ENCODE data around the gene PAK5.

PAK5 gene

DNA sequence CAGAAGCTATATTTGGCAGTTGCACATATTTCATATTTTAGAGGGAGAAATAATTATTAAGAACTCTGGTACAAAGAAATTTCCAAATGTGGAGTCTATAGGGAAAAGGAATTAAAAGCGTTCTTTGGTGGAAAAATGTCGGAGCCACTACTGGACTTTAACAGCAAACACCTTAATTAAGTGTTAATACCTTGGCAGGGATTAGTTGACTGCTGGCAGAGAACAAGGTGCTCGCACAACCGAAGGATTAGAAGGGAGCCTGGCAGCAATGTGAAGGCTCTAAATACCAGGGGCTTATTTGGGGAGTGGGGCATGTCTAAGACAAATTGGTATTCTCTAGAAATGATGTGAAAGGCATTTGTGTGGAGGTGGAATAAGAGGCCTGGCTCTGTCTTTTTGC lies 98.9 kb downstream of the PAK5 start:
- Histone ChIP-seq H3K36me3 (ENCODE audit: control insufficient read depth, low read depth, low read length) (no peaks in the 10 kb centered on the region), H3K9me3 (ENCODE audit: control insufficient read depth, low read depth, low read length) (peaks cover 4% of the 10 kb centered on the region), H3K4me3 (ENCODE audit: low read length) (no peak overlapping the region), H3K4me1 (ENCODE audit: control insufficient read depth, low read depth, low read length) (no peaks in the 10 kb centered on the region), H3K9ac (ENCODE audit: low read length) (no peak overlapping the region), H3K27ac (ENCODE audit: low read length) (no peak overlapping the region), H3K27me3 (ENCODE audit: control insufficient read depth, insufficient read depth, low read length) (no peaks in the 10 kb centered on the region)

DNA sequence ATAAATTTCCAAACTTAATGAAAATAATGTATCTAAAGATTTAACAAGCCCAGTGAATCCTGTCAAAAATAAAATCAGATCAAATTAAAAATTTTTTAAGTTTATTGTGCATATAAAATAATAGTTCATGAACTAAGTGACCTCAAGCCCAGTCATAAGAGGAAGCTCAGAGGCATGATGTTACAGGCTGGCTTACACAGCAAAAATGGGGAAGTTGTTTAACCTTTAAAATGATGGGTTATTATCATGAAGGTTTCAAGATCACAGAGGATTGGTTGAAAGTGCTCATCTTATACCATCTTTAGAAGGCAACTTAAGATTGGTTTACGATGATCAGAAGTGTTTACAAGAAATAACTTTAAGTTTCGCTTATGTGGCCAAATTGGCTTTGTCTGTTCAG lies 102.5 kb downstream of the PAK5 start:
- no peak overlapping the region for H3K27ac ChIP-seq (ENCODE audit: low read length)
- H3K36me3 ChIP-seq (ENCODE audit: control insufficient read depth, low read depth, low read length) = no peaks in the 10 kb centered on the region
- no peak overlapping the region for H3K4me3 ChIP-seq (ENCODE audit: low read length)
- H3K9ac ChIP-seq (ENCODE audit: low read length) = no peak overlapping the region
- no peaks in the 10 kb centered on the region for H3K27me3 ChIP-seq (ENCODE audit: control insufficient read depth, insufficient read depth, low read length)
- peaks cover 4% of the 10 kb centered on the region for H3K9me3 ChIP-seq (ENCODE audit: control insufficient read depth, low read depth, low read length)
- H3K4me1 ChIP-seq (ENCODE audit: control insufficient read depth, low read depth, low read length) = no peaks in the 10 kb centered on the region

DNA sequence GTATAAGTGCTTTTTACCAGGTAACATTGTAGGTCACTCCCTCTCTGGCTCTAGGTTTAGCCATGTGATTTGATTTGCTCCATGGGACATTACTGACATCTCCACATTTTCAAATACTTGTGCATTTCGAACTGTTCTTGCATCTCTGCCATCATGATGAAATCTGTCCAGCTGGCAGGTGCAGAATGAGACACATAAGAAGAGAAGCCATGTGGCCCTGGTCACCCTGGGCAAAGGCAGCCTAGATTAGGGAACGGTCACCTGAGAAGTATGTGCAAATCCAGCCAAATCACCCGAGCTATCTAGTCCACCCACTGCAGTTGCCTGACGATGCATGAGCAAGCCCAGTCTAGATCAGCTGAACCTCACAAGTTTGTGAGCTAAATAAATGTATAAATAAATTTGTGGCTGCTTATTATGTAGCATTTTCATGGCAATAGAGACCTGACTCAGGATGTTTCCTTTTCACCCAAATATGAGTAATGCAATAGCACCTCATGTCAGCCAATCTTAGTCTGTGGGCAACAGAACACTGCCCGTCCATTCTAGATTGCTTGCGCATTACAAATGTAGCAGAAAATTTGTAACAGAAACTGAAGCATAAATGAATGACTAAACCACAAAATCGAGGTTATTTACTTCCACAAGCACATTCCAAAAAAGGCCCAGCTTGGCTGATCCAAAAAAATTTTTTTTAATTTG lies 115.2 kb downstream of the PAK5 start:
- no peaks in the 10 kb centered on the region for H3K36me3 ChIP-seq (ENCODE audit: control insufficient read depth, low read depth, low read length)
- H3K4me1 ChIP-seq (ENCODE audit: control insufficient read depth, low read depth, low read length) = no peaks in the 10 kb centered on the region
- no peak overlapping the region for H3K4me3 ChIP-seq (ENCODE audit: low read length)

DNA sequence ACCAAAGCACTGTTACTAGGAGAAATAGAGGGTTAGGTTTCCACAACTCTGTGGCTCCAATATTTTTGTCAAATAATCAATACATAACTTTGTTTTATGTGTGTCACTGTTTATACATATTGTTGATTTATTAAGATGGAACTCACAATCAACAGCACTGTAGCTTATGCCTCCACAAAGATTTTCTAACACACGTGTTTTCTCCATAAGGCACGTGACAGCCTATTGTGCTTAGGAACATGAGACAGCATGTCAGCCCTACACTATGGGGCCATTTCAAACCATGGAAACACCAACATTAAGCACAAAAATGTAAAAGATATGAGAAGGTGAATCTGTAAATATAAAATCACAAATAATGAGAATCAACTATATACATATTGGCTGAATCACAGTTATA lies 127.0 kb downstream of the PAK5 start:
- Histone ChIP-seq H3K9me3 (ENCODE audit: control insufficient read depth, low read depth, low read length) (no peaks in the 10 kb centered on the region), H3K36me3 (ENCODE audit: control insufficient read depth, low read depth, low read length) (no peaks in the 10 kb centered on the region), H3K9ac (ENCODE audit: low read length) (no peak overlapping the region), H3K4me3 (ENCODE audit: low read length) (no peak overlapping the region), H3K4me1 (ENCODE audit: control insufficient read depth, low read depth, low read length) (no peaks in the 10 kb centered on the region), H3K27me3 (ENCODE audit: control insufficient read depth, insufficient read depth, low read length) (no peaks in the 10 kb centered on the region), H3K27ac (ENCODE audit: low read length) (no peak overlapping the region)

More for the DNA sequence above, 115.2 kb downstream of the PAK5 start:
- H3K27ac ChIP-seq (ENCODE audit: low read length) = no peak overlapping the region
- H3K27me3 ChIP-seq (ENCODE audit: control insufficient read depth, insufficient read depth, low read length) = no peaks in the 10 kb centered on the region
- H3K9me3 ChIP-seq (ENCODE audit: control insufficient read depth, low read depth, low read length) = no peaks in the 10 kb centered on the region
- no peak overlapping the region for H3K9ac ChIP-seq (ENCODE audit: low read length)

GRCh38 chr20:9710685-9711084 lies 128.2 kb downstream of the PAK5 start:
- no peak overlapping the region for H3K4me3 ChIP-seq (ENCODE audit: low read length)
- no peaks in the 10 kb centered on the region for H3K27me3 ChIP-seq (ENCODE audit: control insufficient read depth, insufficient read depth, low read length)
- H3K9me3 ChIP-seq (ENCODE audit: control insufficient read depth, low read depth, low read length) = no peaks in the 10 kb centered on the region
- H3K4me1 ChIP-seq (ENCODE audit: control insufficient read depth, low read depth, low read length) = no peaks in the 10 kb centered on the region
- H3K36me3 ChIP-seq (ENCODE audit: control insufficient read depth, low read depth, low read length) = no peaks in the 10 kb centered on the region
- H3K9ac ChIP-seq (ENCODE audit: low read length) = no peak overlapping the region
- no peak overlapping the region for H3K27ac ChIP-seq (ENCODE audit: low read length)

DNA sequence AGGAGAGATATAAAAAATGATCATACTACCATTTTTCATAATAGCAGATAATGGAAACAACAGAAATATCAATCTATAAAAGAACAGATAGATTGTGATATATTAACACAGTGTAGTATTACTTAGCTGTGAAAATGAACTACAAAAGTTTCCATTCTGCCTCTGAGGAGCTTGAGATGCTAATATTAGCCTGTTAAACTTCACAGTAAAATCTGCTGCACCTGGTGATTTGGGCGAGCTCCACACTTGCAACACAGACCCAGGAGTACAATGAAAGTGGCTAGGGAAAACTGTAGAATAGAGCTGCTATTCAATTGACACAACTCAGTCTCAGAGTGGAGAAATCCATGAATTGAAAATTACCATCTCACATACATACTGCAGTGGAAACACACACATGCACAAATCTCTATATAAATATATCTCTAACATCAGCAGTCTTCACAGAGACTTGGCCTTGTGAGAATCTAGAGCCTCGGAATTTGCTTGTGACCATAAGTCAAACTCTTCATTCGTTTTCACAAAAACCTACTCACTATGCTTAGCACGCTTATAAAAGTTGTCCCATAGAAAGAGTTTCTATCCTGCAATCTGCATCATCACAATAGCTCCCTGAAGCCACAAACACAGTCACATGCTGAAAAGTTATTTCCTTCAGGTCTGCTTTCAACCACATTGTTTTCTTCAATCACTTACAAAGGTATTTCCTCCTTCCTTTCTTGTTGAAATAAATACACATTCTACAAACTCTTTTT lies 133.0 kb downstream of the PAK5 start:
- H3K9me3 ChIP-seq (ENCODE audit: control insufficient read depth, low read depth, low read length) = no peaks in the 10 kb centered on the region
- no peak overlapping the region for H3K9ac ChIP-seq (ENCODE audit: low read length)
- no peaks in the 10 kb centered on the region for H3K36me3 ChIP-seq (ENCODE audit: control insufficient read depth, low read depth, low read length)
- H3K4me1 ChIP-seq (ENCODE audit: control insufficient read depth, low read depth, low read length) = no peaks in the 10 kb centered on the region
- no peaks in the 10 kb centered on the region for H3K27me3 ChIP-seq (ENCODE audit: control insufficient read depth, insufficient read depth, low read length)
- no peak overlapping the region for H3K27ac ChIP-seq (ENCODE audit: low read length)
- no peak overlapping the region for H3K4me3 ChIP-seq (ENCODE audit: low read length)

DNA sequence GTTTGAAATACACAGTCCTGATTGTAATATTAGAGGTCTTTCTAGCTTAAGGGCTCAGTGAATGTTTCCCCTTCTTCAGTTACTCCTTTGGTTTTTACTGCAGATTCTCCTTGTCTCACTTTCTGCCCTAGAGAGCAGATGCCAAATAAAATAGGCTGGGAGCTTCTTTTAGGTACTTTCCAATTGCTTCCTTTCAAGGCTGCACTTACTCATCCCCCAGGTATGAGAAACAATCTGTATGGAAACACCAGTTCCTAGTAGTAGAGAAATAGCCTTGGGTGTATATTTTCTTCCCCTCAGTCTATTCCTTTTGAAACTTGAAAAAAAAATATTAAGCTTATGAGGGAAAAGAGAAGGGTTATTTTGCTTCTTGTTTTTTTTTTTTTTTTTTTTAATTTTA lies 139.7 kb downstream of the PAK5 start:
- no peak overlapping the region for H3K4me3 ChIP-seq (ENCODE audit: low read length)
- H3K27ac ChIP-seq (ENCODE audit: low read length) = no peak overlapping the region
- no peaks in the 10 kb centered on the region for H3K36me3 ChIP-seq (ENCODE audit: control insufficient read depth, low read depth, low read length)
- no peaks in the 10 kb centered on the region for H3K4me1 ChIP-seq (ENCODE audit: control insufficient read depth, low read depth, low read length)
- H3K27me3 ChIP-seq (ENCODE audit: control insufficient read depth, insufficient read depth, low read length) = no peaks in the 10 kb centered on the region
- H3K9me3 ChIP-seq (ENCODE audit: control insufficient read depth, low read depth, low read length) = no peaks in the 10 kb centered on the region
- no peak overlapping the region for H3K9ac ChIP-seq (ENCODE audit: low read length)

DNA sequence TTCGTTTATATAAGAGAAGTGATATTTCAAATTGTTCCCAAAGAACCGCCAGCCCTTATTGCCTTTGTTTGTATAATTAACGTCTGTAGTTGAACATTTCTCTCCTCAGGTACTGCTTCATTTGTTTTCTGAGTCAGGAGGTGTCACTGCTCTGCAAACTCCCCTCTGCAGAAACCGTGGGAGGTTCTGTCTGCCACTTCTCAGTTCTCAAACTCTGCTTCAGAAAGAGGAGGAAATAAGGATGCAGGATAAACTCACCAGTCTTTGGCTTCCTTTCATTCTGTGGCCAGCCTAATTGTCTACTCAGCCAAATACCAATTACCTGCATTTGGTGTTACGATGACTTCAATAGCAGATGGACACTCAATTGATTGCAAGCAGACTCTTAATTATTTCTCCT lies 149.8 kb downstream of the PAK5 start:
- no peak overlapping the region for H3K4me3 ChIP-seq (ENCODE audit: low read length)
- H3K4me1 ChIP-seq (ENCODE audit: control insufficient read depth, low read depth, low read length) = no peaks in the 10 kb centered on the region
- no peak overlapping the region for H3K27ac ChIP-seq (ENCODE audit: low read length)
- H3K9ac ChIP-seq (ENCODE audit: low read length) = no peak overlapping the region
- no peaks in the 10 kb centered on the region for H3K27me3 ChIP-seq (ENCODE audit: control insufficient read depth, insufficient read depth, low read length)
- no peaks in the 10 kb centered on the region for H3K36me3 ChIP-seq (ENCODE audit: control insufficient read depth, low read depth, low read length)
- H3K9me3 ChIP-seq (ENCODE audit: control insufficient read depth, low read depth, low read length) = no peaks in the 10 kb centered on the region

DNA sequence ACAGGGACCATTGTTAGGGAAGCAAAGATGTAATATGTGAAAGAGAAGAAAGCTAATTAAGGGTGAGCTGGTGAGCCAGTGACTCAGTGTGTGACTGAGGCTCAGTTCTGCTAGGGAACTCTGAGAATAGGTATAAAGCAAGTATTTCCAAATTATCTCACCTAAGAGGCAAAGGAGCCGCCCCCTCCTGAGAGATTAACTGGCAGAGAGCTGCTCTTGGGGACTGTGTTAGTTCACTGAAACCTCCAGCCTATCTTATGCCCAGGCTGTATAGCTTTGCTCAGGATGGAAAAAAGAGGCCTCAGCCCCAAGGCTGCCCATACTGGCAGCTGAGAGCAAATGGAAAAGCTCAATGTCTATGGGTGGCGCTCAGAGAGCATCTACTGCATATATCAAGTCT lies 152.0 kb downstream of the PAK5 start:
- H3K27ac ChIP-seq (ENCODE audit: low read length) = no peak overlapping the region
- no peaks in the 10 kb centered on the region for H3K36me3 ChIP-seq (ENCODE audit: control insufficient read depth, low read depth, low read length)
- H3K9me3 ChIP-seq (ENCODE audit: control insufficient read depth, low read depth, low read length) = no peaks in the 10 kb centered on the region
- no peak overlapping the region for H3K4me3 ChIP-seq (ENCODE audit: low read length)
- H3K9ac ChIP-seq (ENCODE audit: low read length) = no peak overlapping the region
- no peaks in the 10 kb centered on the region for H3K27me3 ChIP-seq (ENCODE audit: control insufficient read depth, insufficient read depth, low read length)
- no peaks in the 10 kb centered on the region for H3K4me1 ChIP-seq (ENCODE audit: control insufficient read depth, low read depth, low read length)

GRCh38 chr20:9686455-9686854 lies 152.4 kb downstream of the PAK5 start:
- Histone ChIP-seq H3K4me1 (ENCODE audit: control insufficient read depth, low read depth, low read length) (no peaks in the 10 kb centered on the region), H3K27me3 (ENCODE audit: control insufficient read depth, insufficient read depth, low read length) (no peaks in the 10 kb centered on the region), H3K9ac (ENCODE audit: low read length) (no peak overlapping the region), H3K9me3 (ENCODE audit: control insufficient read depth, low read depth, low read length) (no peaks in the 10 kb centered on the region), H3K36me3 (ENCODE audit: control insufficient read depth, low read depth, low read length) (no peaks in the 10 kb centered on the region), H3K4me3 (ENCODE audit: low read length) (no peak overlapping the region), H3K27ac (ENCODE audit: low read length) (no peak overlapping the region)

DNA sequence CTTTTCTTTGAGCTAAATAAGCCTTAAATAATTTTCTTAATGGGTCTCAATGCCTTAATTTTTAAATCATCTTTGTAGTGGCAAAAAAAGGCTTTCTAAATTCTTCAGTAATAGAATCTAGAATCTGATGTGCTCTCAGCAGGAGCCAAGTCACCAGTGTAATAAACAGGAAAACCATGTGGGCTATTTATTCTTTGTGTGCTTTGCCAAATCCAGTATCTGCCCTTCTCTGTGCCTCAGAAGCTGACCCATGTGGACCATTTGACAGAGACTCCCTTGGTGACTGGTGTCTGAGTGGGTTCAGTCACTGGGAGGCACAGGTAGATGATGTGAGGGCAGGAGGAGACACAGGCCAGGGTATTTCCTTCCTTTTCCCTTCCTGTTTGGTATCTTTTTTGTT lies 152.9 kb downstream of the PAK5 start:
- no peaks in the 10 kb centered on the region for H3K4me1 ChIP-seq (ENCODE audit: control insufficient read depth, low read depth, low read length)
- no peak overlapping the region for H3K9ac ChIP-seq (ENCODE audit: low read length)
- H3K4me3 ChIP-seq (ENCODE audit: low read length) = no peak overlapping the region
- H3K27me3 ChIP-seq (ENCODE audit: control insufficient read depth, insufficient read depth, low read length) = no peaks in the 10 kb centered on the region
- H3K9me3 ChIP-seq (ENCODE audit: control insufficient read depth, low read depth, low read length) = no peaks in the 10 kb centered on the region
- H3K36me3 ChIP-seq (ENCODE audit: control insufficient read depth, low read depth, low read length) = no peaks in the 10 kb centered on the region
- H3K27ac ChIP-seq (ENCODE audit: low read length) = no peak overlapping the region

DNA sequence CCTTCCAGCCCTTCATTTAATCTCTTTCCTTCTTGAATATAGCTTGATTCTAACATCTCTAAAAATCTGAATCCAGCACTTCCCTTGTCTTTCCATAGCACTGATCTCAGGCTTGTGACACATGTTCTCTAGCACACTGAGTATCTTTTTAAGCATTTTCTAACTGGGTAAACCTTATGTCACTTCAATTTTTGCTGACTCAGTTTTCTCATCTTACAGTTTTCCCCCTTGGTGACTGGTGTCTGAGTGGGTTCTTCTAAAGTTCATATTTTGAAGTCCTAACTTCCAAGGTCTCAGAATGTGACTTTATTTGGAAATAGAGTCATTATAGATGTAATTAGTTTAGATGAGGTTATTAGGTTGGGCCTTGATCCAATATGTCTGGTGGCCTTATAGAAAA lies 153.9 kb downstream of the PAK5 start:
- no peaks in the 10 kb centered on the region for H3K36me3 ChIP-seq (ENCODE audit: control insufficient read depth, low read depth, low read length)
- no peak overlapping the region for H3K9ac ChIP-seq (ENCODE audit: low read length)
- no peak overlapping the region for H3K4me3 ChIP-seq (ENCODE audit: low read length)
- H3K27ac ChIP-seq (ENCODE audit: low read length) = no peak overlapping the region
- no peaks in the 10 kb centered on the region for H3K9me3 ChIP-seq (ENCODE audit: control insufficient read depth, low read depth, low read length)
- H3K4me1 ChIP-seq (ENCODE audit: control insufficient read depth, low read depth, low read length) = no peaks in the 10 kb centered on the region
- no peaks in the 10 kb centered on the region for H3K27me3 ChIP-seq (ENCODE audit: control insufficient read depth, insufficient read depth, low read length)

All from iPS-18a (cell line).